Ovary (tissue), 9 donors: ENCODE measurements around the gene SPTBN5. TPM values are rescaled to one million over a fixed set of nuclear protein-coding genes. Genes with fewer than 3 reads are reported as not detected.

ENCODE experiments used
- DNase-seq, 5 donors: peaks; one replicate each; pipeline ENCODE4 v3.0.0-alpha.2; 2019 to 2020
- H3K27ac ChIP-seq, 2 donors: fragments of 200-600 bp; one replicate each; pipeline versions ENCODE4 v1.5.1 to v1.8.0; 2019 to 2022
- H3K27me3 ChIP-seq: fragments of 200-600 bp; one replicate; pipeline ENCODE4 v1.8.0; 2022
- H3K36me3 ChIP-seq: fragments of 200-600 bp; sonication (generic); one replicate; pipeline ENCODE4 v1.5.1; 2019
- H3K4me1 ChIP-seq: one replicate; pipeline ENCODE4 v1.8.1; 2013; ENCODE audit warnings: mild to moderate bottlenecking, moderate library complexity; ENCODE audit not compliant: insufficient read depth
- H3K4me3 ChIP-seq: fragments of 200-600 bp; sonication (generic); one replicate; pipeline ENCODE4 v1.5.1; 2017
- H3K9me3 ChIP-seq, 2 donors: fragments of 200-600 bp in 1 of 2; sonication (generic) in 1 of 2; one replicate each; pipeline versions ENCODE4 v1.5.1 to v1.8.1; 2013 to 2019; ENCODE audit warnings: mild to moderate bottlenecking in 1 of 2, moderate library complexity in 1 of 2
- CTCF ChIP-seq, 3 donors: fragments of 450-650 bp in 2 of 3; fragments of 200-600 bp in 1 of 3; IDR thresholded peaks; one replicate each; pipeline versions ENCODE4 v1.5.1 to v1.8.0; 2016 to 2022; ENCODE audit warnings: antibody characterized with exemption in 3 of 3, mild to moderate bottlenecking in 1 of 3
- EP300 ChIP-seq: sonication (generic); formaldehyde crosslinking; IDR thresholded peaks from one replicate; pipeline ENCODE4 v1.6.1; 2017; ENCODE audit warnings: antibody characterized with exemption
- POLR2A ChIP-seq: fragments of 450-650 bp; IDR thresholded peaks from one replicate; pipeline ENCODE4 v1.6.1; 2017; ENCODE audit warnings: antibody characterized with exemption, mild to moderate bottlenecking, moderate library complexity
- WGBS, 3 donors: extraction: QIAGEN DNeasy Blood & Tissue Kit in 1 of 3; methylation state at CpG; one replicate each; pipeline versions ENCODE4 v1.1.5 to v1.1.7; 2013 to 2017; 5-methylcytosine and 5-hydroxymethylcytosine counted together
- intact Hi-C, 4 donors: fragments of 100-400 bp; cut with DNase I; formaldehyde crosslinking; loops; one replicate each; pipeline versions ENCODE4 v1.11.0 to v1.15.1; 2022 to 2023
- polyA plus RNA-seq, 2 donors: library from polyadenylated mRNA; stranded (reverse); fragments of 200-250 nt in 1 of 2; fragments of 350-450 nt in 1 of 2; fragmentation: Illumina TruSeq in 1 of 2; extraction: RNeasy Lipid Tissue Mini Kit (QIAGEN cat#74804) in 1 of 2; gene quantifications; one replicate each; pipeline ENCODE4 v1.2.3, GENCODE V29; 2013 to 2014
- total RNA-seq, 7 donors: library from RNA; depleted of rRNA in 2 of 7; stranded (reverse); fragments of >200 nt in 2 of 7; fragmentation: NEBNext Ultra II Directional in 3 of 7; extraction: Animal tissue kit (Norgen Biotek cat#: 25700) in 3 of 7; gene quantifications; one replicate each; pipeline versions ENCODE4 v1.1.0 to v1.2.4, GENCODE V29; 2016 to 2023
- donor health status: DM: no; HTN: no; CAD: no; lungs with moderate emphysema.
- donor health status: DM: no; HTN: no; CAD: no.
- donor health status: Bipolar disorder and iron deficiency.
- donor health status: DM: yes; HTN: yes; CAD: no.
- donor health status: DM: no; HTN: no; CAD: no.
- donor health status: DM: yes; HTN: yes; CAD: no.

The SPTBN5 gene
- total and polyA plus RNA-seq, 9 donors, result 0.28 to 1.5 (median 0.77) TPM

- TF ChIP-seq POLR2A (no peak), EP300 (no peak), CTCF (IDR thresholded peaks at IDR 0.05) (no peak)
- H3K27ac ChIP-seq, result no peak overlapping the region
- intact Hi-C loops, result no loop called here
- no peaks in the 10 kb centered on the region for H3K27me3 ChIP-seq
- H3K4me1 ChIP-seq, result peaks cover 3% of the 10 kb centered on the region
- DNase-seq, result no peak
- H3K36me3 ChIP-seq, result no peaks in the 10 kb centered on the region
- 44 to 53% (median 49%) methylated on average over 16 to 17 of the region's 17 CpGs for WGBS, 3 donors
- H3K9me3 ChIP-seq, result no peaks in the 10 kb centered on the region
- H3K4me3 ChIP-seq, result no peak overlapping the region
These were observed 40.9 kb downstream of the SPTBN5 start for GRCh38 chr15:41852736-41853590.

GRCh38 chr15:41851755-41852370 lies 42.0 kb downstream of the SPTBN5 start:
- no peak overlapping the region for H3K4me3 ChIP-seq
- intact Hi-C loops, result no loop called here
- WGBS, 3 donors, result 58 to 70% (median 62%) methylated on average over 8 of the region's 8 CpGs
- peaks cover 3% of the 10 kb centered on the region for H3K4me1 ChIP-seq
- no peaks in the 10 kb centered on the region for H3K36me3 ChIP-seq
- H3K27me3 ChIP-seq, result no peaks in the 10 kb centered on the region
- H3K27ac ChIP-seq, result no peak overlapping the region
- TF ChIP-seq POLR2A (no peak), CTCF (IDR thresholded peaks at IDR 0.05) (no peak), EP300 (no peak)
- no peak for DNase-seq
- H3K9me3 ChIP-seq, result no peaks in the 10 kb centered on the region

GRCh38 chr15:41851167-41851523 lies 42.7 kb downstream of the SPTBN5 start:
- Histone ChIP-seq H3K4me1 (peaks cover 3% of the 10 kb centered on the region), H3K9me3 (no peaks in the 10 kb centered on the region), H3K27ac (no peak overlapping the region), H3K27me3 (no peaks in the 10 kb centered on the region), H3K4me3 (no peak overlapping the region), H3K36me3 (no peaks in the 10 kb centered on the region)
- DNase-seq, result no peak
- TF ChIP-seq POLR2A (no peak), CTCF (IDR thresholded peaks at IDR 0.05) (no peak), EP300 (no peak)
- WGBS, 3 donors, result 24 to 46% (median 32%) methylated on average over 11 of the region's 11 CpGs
- intact Hi-C loops, result no loop called here

GRCh38 chr15:41850482-41851166 lies 43.2 kb downstream of the SPTBN5 start:
- Histone ChIP-seq H3K27ac (no peak overlapping the region), H3K36me3 (no peaks in the 10 kb centered on the region), H3K4me3 (no peak overlapping the region), H3K9me3 (no peaks in the 10 kb centered on the region), H3K27me3 (no peaks in the 10 kb centered on the region), H3K4me1 (peaks cover 3% of the 10 kb centered on the region)
- no peak for DNase-seq
- WGBS, 3 donors, result 51 to 62% (median 56%) methylated on average over 16 of the region's 16 CpGs
- intact Hi-C loops, result no loop called here
- TF ChIP-seq POLR2A, result no peak
- no peak for TF ChIP-seq EP300
- no peak for TF ChIP-seq CTCF (IDR thresholded peaks at IDR 0.05)
